IMR-90 (cell line): ENCODE measurements around the gene KDM4B. TPM values are rescaled to one million over a fixed set of nuclear protein-coding genes. Genes with fewer than 3 reads are reported as not detected.

Source experiments
- RCOR1 ChIP-seq: IDR thresholded peaks from 2 replicates; pipeline ENCODE4 v1.6.1; 2012; ENCODE audit warnings: mild to moderate bottlenecking, low read length, improper control_type of control experiment; ENCODE audit not compliant: insufficient replicate concordance
- polyA plus RNA-seq, 3 experiments: library from polyadenylated mRNA; depleted of rRNA; stranded (reverse); fragments of >200 nt; gene quantifications; 2 replicates each; pipeline ENCODE4 v1.2.3, GENCODE V29; 2012; ENCODE audit warnings: low replicate concordance in 1 of 3
- total RNA-seq: library from RNA; depleted of rRNA; stranded (reverse); fragments of >200 nt; gene quantifications from 2 replicates; pipeline ENCODE4 v1.2.3, GENCODE V29; 2012
- TF ChIP-seq, protein P1 (sequence below): conservative IDR thresholded peaks from 2 replicates; pipeline ENCODE4 v1.5.1; 2012; ENCODE audit warnings: mild to moderate bottlenecking, low read depth, low read length, improper control_type of control experiment

The KDM4B gene
- total and polyA plus RNA-seq, 2 of the 4 experiments (the other 2 are of a cell fraction): 5.0 to 17.9 TPM

DNA sequence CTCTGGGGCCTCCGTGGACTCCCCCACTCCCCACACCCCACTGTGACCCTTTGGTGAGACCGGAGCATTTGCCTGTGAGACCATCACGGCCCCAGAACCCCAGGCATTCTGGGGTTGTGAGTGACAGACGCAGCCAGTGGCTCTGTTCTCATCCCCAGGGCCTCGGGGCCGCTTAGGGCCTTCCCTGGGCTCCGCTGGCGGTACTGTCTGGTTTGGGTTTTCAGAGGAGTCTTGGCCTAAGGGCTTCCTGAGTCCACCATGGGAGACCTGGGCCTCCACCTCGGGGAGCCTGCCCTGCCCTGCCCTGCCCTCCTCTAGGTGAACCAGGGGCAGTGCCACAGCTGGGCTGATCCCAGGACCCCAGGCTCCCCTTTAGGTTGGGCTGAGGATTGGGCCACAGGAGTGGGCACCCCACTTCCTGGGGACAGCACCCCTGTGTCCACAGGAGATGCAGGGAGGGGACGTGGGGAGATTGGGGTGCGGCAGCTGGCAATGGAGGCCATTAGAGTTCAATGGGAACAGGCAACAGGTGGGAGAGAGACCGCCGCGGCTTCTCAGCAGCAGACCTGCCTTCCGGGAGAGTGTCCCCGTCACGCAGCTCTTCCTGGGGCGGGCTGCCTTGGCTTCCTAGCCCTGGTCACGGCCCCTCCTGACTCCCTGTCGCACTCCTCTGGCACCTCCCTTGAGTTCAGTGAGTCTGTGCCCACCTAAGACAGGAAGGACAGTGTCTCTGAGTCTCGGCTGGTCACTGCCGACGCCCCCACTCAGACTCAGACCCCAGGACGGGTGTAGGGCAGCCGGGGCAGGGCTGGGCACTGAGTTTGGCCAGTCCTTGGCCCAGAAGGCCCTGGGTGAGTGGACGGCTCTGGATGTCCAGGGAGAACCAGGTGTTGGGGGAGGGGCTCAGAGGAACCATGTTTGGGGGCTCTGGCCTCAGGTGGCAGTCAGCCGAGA lies 164.1 kb downstream of the KDM4B start (continued):
- TF ChIP-seq, protein P1, sequence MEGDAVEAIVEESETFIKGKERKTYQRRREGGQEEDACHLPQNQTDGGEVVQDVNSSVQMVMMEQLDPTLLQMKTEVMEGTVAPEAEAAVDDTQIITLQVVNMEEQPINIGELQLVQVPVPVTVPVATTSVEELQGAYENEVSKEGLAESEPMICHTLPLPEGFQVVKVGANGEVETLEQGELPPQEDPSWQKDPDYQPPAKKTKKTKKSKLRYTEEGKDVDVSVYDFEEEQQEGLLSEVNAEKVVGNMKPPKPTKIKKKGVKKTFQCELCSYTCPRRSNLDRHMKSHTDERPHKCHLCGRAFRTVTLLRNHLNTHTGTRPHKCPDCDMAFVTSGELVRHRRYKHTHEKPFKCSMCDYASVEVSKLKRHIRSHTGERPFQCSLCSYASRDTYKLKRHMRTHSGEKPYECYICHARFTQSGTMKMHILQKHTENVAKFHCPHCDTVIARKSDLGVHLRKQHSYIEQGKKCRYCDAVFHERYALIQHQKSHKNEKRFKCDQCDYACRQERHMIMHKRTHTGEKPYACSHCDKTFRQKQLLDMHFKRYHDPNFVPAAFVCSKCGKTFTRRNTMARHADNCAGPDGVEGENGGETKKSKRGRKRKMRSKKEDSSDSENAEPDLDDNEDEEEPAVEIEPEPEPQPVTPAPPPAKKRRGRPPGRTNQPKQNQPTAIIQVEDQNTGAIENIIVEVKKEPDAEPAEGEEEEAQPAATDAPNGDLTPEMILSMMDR: no peak
- no peak for TF ChIP-seq RCOR1
